OCI-LY7 (cell line): ENCODE data around the gene SSBP2.

Source experiments
- CTCF ChIP-seq: fragments of 200-600 bp; sonication (generic); conservative IDR thresholded peaks from 2 replicates; pipeline ENCODE4 v1.5.1; 2014; ENCODE audit warnings: mild to moderate bottlenecking, antibody characterized with exemption, low read length, moderate library complexity, mixed read lengths
- EZH2phosphoT487 ChIP-seq: fragments of 200-600 bp; sonication (generic); IDR thresholded peaks from 2 replicates; pipeline ENCODE4 v1.6.1; 2018; ENCODE audit warnings: low read depth, borderline replicate concordance, mild to moderate bottlenecking, mixed run types, antibody characterized with exemption, low read length, moderate library complexity, mixed read lengths

DNA sequence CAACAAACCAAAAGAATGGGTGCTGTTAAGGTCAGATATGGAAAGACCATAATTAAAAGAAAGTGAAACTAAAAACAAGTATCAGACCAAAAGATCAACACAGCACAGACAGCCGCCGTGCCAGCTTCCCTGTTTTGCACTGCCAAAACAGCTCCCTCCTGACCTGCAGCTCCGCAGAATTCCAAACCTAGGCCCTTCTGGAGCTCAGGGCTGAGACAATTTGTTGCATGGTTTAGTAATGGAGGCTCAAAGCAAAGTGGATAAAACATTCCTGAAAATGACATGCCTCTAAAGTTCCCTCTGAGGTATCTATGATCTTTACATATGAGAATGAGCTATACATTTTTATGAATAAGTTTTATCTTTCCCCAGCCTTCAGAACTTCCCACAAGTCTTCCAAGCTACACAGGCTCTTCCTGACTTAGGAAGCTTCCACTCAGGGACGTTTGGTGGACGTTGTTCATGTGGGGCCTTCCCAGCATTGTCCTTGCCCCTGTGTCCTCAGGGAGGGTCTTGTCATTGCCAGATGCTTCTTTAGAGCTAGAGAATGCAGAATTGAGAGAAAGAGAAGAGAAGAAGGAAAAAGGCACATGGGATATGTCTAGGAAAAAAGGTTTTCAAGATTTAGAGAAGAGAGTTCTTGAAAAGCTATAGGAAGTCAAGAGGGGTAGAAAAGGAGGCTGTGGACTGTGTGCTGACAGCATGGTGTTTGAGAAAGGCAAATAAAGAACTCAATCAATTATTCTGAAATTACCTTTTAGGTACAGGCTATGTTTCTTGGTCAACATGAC lies 28.4 kb upstream of the SSBP2 start:
- TF ChIP-seq CTCF (no peak), EZH2phosphoT487 (no peak)
